ENCODE data around the gene KIF18B.

Gene KIF18B

GRCh38 chr17:44977814-44978550 is 30.4 kb upstream of the KIF18B start:
- DNase-seq (ENCODE audit: insufficient read length, low spot score) (no peak), FAIRE-seq (no peak)
- no peak for TF ChIP-seq CTCF (IDR thresholded peaks at IDR 0.05; ENCODE audit: insufficient read depth, missing control alignments)

- TF ChIP-seq CTCF (IDR thresholded peaks at IDR 0.05; ENCODE audit: insufficient read depth, missing control alignments): no peak
- no peak for DNase-seq (ENCODE audit: insufficient read length, low spot score)
- no peak for FAIRE-seq
Observed at GRCh38 chr17:44977065-44977464, 29.5 kb upstream of the KIF18B start.

- FAIRE-seq (no peak), DNase-seq (ENCODE audit: insufficient read length, low spot score) (no peak)
- no peak for TF ChIP-seq CTCF (IDR thresholded peaks at IDR 0.05; ENCODE audit: insufficient read depth, missing control alignments)
Observed at GRCh38 chr17:44976206-44976605, 28.6 kb upstream of the KIF18B start.

GRCh38 chr17:44972953-44973352 is 25.4 kb upstream of the KIF18B start:
- FAIRE-seq (no peak), DNase-seq (ENCODE audit: insufficient read length, low spot score) (no peak)
- no peak for TF ChIP-seq CTCF (IDR thresholded peaks at IDR 0.05; ENCODE audit: insufficient read depth, missing control alignments)

GRCh38 chr17:44971776-44972483 is 24.4 kb upstream of the KIF18B start:
- no peak for FAIRE-seq
- DNase-seq (ENCODE audit: insufficient read length, low spot score): no peak
- TF ChIP-seq CTCF (IDR thresholded peaks at IDR 0.05; ENCODE audit: insufficient read depth, missing control alignments): no peak

GRCh38 chr17:44970136-44970741 is 22.7 kb upstream of the KIF18B start:
- DNase-seq (ENCODE audit: insufficient read length, low spot score): no peak
- FAIRE-seq: no peak
- TF ChIP-seq CTCF (IDR thresholded peaks at IDR 0.05; ENCODE audit: insufficient read depth, missing control alignments): no peak
